T-cell (primary cell): ENCODE data around the gene OR4F6. TPM values are rescaled to one million over a fixed set of nuclear protein-coding genes. Genes with fewer than 3 reads are reported as not detected.
"Not testable (repeated sequence)": the region's sequence is repeated elsewhere in the genome, so short reads cannot be mapped to it uniquely, and the experiment has no call there.

ENCODE experiments used
- ATAC-seq, 4 experiments: fragments of 200-7000 bp in 3 of 4; fragments of 150-1000 bp in 1 of 4; cut with Tn5 transposase; replicated peaks in 1 of 4; 1 replicate in 3 of 4; 2 replicates in 1 of 4; pipeline ENCODE4 v1.10.0; 2021; ENCODE audit warnings: moderate library complexity in 3 of 4, mild to moderate bottlenecking in 2 of 4, moderate number of reproducible peaks in 1 of 4
- CTCF ChIA-PET, 2 donors: fragments of 300-600 bp; sonication (Branson Sonifier 250); formaldehyde crosslinking; loops; one replicate each; lab custom pipeline; 2022; ENCODE audit warnings: antibody characterized with exemption in 2 of 2; lab: Charles Lee
- POLR2A ChIA-PET, 2 donors: fragments of 300-600 bp; sonication (Branson Sonifier 250); formaldehyde crosslinking; loops; one replicate each; lab custom pipeline; 2022; ENCODE audit warnings: antibody characterized with exemption in 2 of 2; lab: Charles Lee
- DNase-seq, 35 experiments: peaks; one replicate each; pipeline versions ENCODE4 v3.0.0 to v3.0.0-alpha.2; 2013 to 2023
- H3K27ac ChIP-seq: one replicate; pipeline ENCODE4 v1.5.1; 2013; ENCODE audit warnings: low read length
- H3K27me3 ChIP-seq, 2 experiments: replicated peaks in 1 of 2; 1 replicate in 1 of 2; 2 replicates in 1 of 2; pipeline versions ENCODE4 v1.6.1 to v1.7.0; 2013; ENCODE audit warnings: low read length in 1 of 2, mixed read lengths in 1 of 2; ENCODE audit not compliant: control insufficient read depth in 2 of 2, insufficient read depth in 2 of 2; ENCODE audit errors: extremely low read depth in 1 of 2
- H3K36me3 ChIP-seq, 2 donors: 1 replicate in 1 of 2; 2 replicates in 1 of 2; pipeline versions ENCODE4 v1.6.1 to v1.7.0; 2013; ENCODE audit warnings: low read length in 1 of 2; ENCODE audit not compliant: control insufficient read depth in 2 of 2, insufficient read depth in 1 of 2; ENCODE audit errors: extremely low read depth in 1 of 2
- H3K4me1 ChIP-seq, 2 experiments: 1 replicate in 1 of 2; 2 replicates in 1 of 2; pipeline versions ENCODE4 v1.6.1 to v1.7.0; 2013; ENCODE audit warnings: low read length in 2 of 2, mixed read lengths in 1 of 2; ENCODE audit not compliant: insufficient read depth in 2 of 2, control insufficient read depth in 1 of 2; ENCODE audit errors: extremely low read depth in 1 of 2
- H3K4me3 ChIP-seq, 2 donors: 1 replicate in 1 of 2; 2 replicates in 1 of 2; pipeline versions ENCODE4 v1.5.1 to v1.7.0; 2013; ENCODE audit warnings: mild to moderate bottlenecking in 2 of 2, low read length in 1 of 2, moderate library complexity in 1 of 2; ENCODE audit not compliant: control insufficient read depth in 1 of 2; ENCODE audit errors: extremely low read depth in 1 of 2
- H3K9me3 ChIP-seq: 2 replicates; pipeline ENCODE4 v1.7.0; 2013
- H3K27ac Mint-ChIP-seq, 2 donors: one replicate each; pipeline ENCODE4 v1.8.0; 2020 to 2021; ENCODE audit warnings: mild to moderate bottlenecking in 2 of 2, mixed read lengths in 2 of 2
- H3K27me3 Mint-ChIP-seq, 2 donors: one replicate each; pipeline ENCODE4 v1.8.0; 2021 to 2022; ENCODE audit warnings: mixed read lengths in 2 of 2
- H3K36me3 Mint-ChIP-seq: one replicate; pipeline ENCODE4 v1.8.0; 2021; ENCODE audit warnings: mixed read lengths
- H3K4me1 Mint-ChIP-seq, 3 donors: one replicate each; pipeline ENCODE4 v1.8.0; 2020 to 2022; ENCODE audit warnings: mixed read lengths in 3 of 3, mild to moderate bottlenecking in 1 of 3
- H3K4me3 Mint-ChIP-seq, 3 donors: one replicate each; pipeline ENCODE4 v1.8.0; 2020 to 2022; ENCODE audit warnings: mild to moderate bottlenecking in 3 of 3, mixed read lengths in 3 of 3, moderate library complexity in 3 of 3
- H3K9me3 Mint-ChIP-seq, 3 donors: one replicate each; pipeline ENCODE4 v1.8.0; 2020 to 2022; ENCODE audit warnings: mixed read lengths in 3 of 3
- WGBS: methylation state at CpG from one replicate; pipeline ENCODE4 v1.1.5; 2013; ENCODE audit warnings: missing lambda C conversion rate; ENCODE audit not compliant: insufficient coverage; 5-methylcytosine and 5-hydroxymethylcytosine counted together
- total RNA-seq, 35 experiments: library from RNA in 6 of 35; stranded (reverse) in 6 of 35; fragments of 120-200 nt in 1 of 35; gene quantifications; one replicate each; pipeline versions ENCODE4 v1.2.1 to v1.2.4 and lab custom pipeline; 2013 to 2026

OR4F6 gene
- total RNA-seq (not detected), total RNA-seq (lab: John Stamatoyannopoulos, UW) (0 to 0.09 (median 0) reads per million in 29 experiments)
- total RNA-seq (2013) = not detected

GRCh38 chr15:101803209-101803608 is at the start of gene OR4F6:
Gene OR4F6, plus strand, starts transcription at chr15:101803509. Its CDS starts 2,211 bp downstream, at chr15:101805720.
- Histone ChIP-seq H3K4me1 (no peaks in the 10 kb centered on the region), H3K27ac (no peak within 1 kb of the TSS), H3K4me3 (no peak within 1 kb of the TSS), H3K36me3 (no peaks in the 10 kb centered on the region), H3K27me3 (no peaks in the 10 kb centered on the region), H3K9me3 (no peaks in the 10 kb centered on the region)
- H3K36me3 Mint-ChIP-seq = no peaks in the 10 kb centered on the region
- no peak for DNase-seq
- no peak within 1 kb of the TSS for H3K27ac Mint-ChIP-seq
- H3K9me3 Mint-ChIP-seq = no peaks in the 10 kb centered on the region
- ChIA-PET CTCF (no interaction called here), POLR2A (no interaction called here)
- 79% methylated on average over 2 of the region's 2 CpGs for WGBS
- peaks cover 26 to 30% of the 10 kb centered on the region in 2 donors for H3K27me3 Mint-ChIP-seq
- no peak for ATAC-seq
- H3K4me1 Mint-ChIP-seq = no peaks in the 10 kb centered on the region
- H3K4me3 Mint-ChIP-seq = no peak within 1 kb of the TSS

GRCh38 chr15:101764669-101765339 is 38.5 kb upstream of the OR4F6 start:
- H3K27ac ChIP-seq, H3K27me3 ChIP-seq, DNase-seq, H3K4me3 Mint-ChIP-seq, H3K9me3 Mint-ChIP-seq, H3K36me3 ChIP-seq, H3K4me1 Mint-ChIP-seq, H3K9me3 ChIP-seq, H3K27ac Mint-ChIP-seq, H3K4me3 ChIP-seq, H3K36me3 Mint-ChIP-seq, CTCF ChIA-PET, ATAC-seq, H3K27me3 Mint-ChIP-seq, POLR2A ChIA-PET, H3K4me1 ChIP-seq: not testable (repeated sequence)
- 93% methylated on average over 15 of the region's 23 CpGs for WGBS

DNA sequence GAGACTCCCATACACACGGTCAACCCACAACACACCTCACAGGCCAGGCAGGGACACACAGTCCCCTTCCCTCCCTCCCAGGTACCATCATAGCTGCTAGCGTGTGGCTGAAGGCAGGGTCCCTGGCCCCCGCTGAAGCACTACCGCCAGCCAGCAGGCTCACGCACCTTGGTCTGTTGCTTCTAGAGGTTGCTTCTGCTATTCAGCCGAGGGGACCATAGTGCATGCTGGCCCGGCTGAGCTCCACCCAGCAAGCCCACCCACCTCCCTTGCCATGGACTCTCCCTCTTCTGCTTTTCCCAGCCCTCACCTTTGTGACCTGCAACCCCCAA is 38.0 kb upstream of the OR4F6 start:
- POLR2A ChIA-PET, H3K4me1 Mint-ChIP-seq, H3K27me3 Mint-ChIP-seq, H3K4me1 ChIP-seq, H3K27me3 ChIP-seq, H3K36me3 Mint-ChIP-seq, CTCF ChIA-PET, H3K9me3 Mint-ChIP-seq, H3K27ac ChIP-seq, DNase-seq, H3K36me3 ChIP-seq, H3K27ac Mint-ChIP-seq, H3K4me3 ChIP-seq, H3K9me3 ChIP-seq, H3K4me3 Mint-ChIP-seq, ATAC-seq: not testable (repeated sequence)
- WGBS = 93% methylated on average over 7 of the region's 7 CpGs

DNA sequence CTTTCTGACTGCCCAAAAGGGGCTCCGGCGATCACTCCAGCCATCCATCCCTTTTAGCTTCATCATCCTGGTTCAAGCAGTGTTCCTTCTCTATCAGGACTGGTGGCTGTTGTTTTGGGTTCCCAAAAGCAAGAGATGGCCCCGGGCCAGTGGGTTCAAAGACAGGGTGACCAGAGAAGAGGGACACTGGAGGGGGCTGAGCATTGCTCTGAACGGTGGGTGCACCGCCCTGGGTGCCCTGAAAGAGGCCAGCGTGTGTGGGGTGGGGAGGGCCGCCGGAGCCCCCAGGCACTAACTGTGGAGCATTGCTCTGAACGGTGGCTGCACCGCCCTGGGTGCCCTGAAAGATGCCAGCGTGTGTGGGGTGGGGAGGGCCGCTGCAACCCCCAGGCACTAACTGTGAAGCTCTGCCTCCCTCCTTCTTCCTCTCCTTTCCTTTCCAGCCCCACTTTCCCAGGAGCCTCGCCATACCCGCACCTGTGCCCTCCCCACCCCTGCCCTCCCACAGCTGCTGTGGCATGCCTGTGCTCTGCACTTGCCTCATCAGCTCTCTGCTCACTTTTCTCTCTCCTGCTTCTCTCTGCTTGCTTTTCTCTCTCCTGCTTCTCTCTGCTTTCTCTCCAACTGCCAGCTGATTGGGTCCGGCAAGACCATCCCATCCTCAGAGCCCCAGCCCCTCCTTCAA is 37.4 kb upstream of the OR4F6 start:
- Histone ChIP-seq H3K27me3 (no peaks in the 10 kb centered on the region), H3K9me3 (no peaks in the 10 kb centered on the region), H3K4me3 (no peak overlapping the region), H3K27ac (no peak overlapping the region), H3K36me3 (no peaks in the 10 kb centered on the region), H3K4me1 (no peaks in the 10 kb centered on the region)
- peaks cover 3% of the 10 kb centered on the region for H3K36me3 Mint-ChIP-seq
- POLR2A ChIA-PET = no interaction called here
- no peak overlapping the region for H3K27ac Mint-ChIP-seq
- ATAC-seq (no peak), DNase-seq (no peak)
- H3K9me3 Mint-ChIP-seq = no peaks in the 10 kb centered on the region
- no peaks in the 10 kb centered on the region for H3K27me3 Mint-ChIP-seq
- WGBS = 83% methylated on average over 6 of the region's 15 CpGs
- no peaks in the 10 kb centered on the region for H3K4me1 Mint-ChIP-seq
- no peak overlapping the region for H3K4me3 Mint-ChIP-seq
- CTCF ChIA-PET = interaction anchor here in 1 of 2 donors (0.7 kb wide), 1 partner anchor 38 kb away, joined by 4 read pairs; no protein-coding TSS in a partner anchor

DNA sequence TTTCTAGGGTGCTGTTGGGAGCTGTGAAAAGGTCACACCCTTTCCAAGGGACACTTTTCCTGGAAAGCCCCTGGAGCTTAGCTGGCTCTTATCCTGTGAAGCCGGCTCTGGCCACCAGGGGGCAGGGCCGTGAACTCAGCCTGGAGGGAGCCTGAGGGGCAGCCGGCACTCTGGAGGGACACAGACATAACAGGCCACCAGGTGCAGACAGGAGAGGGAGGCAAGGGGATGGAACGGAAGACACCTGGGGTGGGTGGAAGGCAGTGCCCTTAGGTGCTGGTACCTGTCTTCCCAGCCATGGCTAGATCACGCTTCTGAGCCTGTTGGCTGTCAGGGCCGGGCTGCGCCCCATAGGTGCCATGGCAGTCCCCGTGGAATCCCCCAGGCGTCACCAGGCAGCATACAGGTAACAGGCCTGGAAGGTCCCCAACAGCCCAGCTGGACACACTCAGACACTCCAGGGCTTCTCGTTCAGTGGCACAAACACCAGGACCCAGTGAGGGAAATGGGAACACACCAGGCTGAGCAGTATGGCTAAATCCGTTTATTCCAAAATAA is 36.1 kb upstream of the OR4F6 start:
- H3K4me3 ChIP-seq, ATAC-seq, H3K27ac Mint-ChIP-seq, H3K4me1 Mint-ChIP-seq, CTCF ChIA-PET, H3K27me3 Mint-ChIP-seq, H3K36me3 ChIP-seq, H3K4me3 Mint-ChIP-seq, H3K27me3 ChIP-seq, H3K36me3 Mint-ChIP-seq, H3K27ac ChIP-seq, H3K9me3 Mint-ChIP-seq, DNase-seq, H3K9me3 ChIP-seq, POLR2A ChIA-PET, H3K4me1 ChIP-seq: not testable (repeated sequence)
- 85% methylated on average over 7 of the region's 11 CpGs for WGBS

DNA sequence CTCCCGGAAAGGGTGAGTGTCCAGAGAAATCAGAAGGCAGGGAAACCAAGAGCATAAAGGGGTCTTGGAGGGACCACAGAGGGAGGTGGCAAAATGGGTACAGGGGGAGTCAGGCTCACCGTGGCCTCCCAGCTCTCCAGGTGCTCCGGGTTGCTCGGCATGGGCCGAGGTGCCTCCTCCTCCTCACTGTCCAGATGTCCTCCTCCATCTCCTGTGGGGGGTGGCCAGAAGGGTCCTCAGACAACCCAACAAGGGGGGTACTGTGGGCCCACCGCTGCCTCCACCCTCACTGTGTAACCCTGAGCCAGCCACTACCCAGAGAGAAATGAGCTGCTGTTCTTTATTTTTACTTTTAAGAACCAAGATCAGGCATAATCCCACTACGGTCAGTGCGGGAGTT is 30.4 kb upstream of the OR4F6 start:
- peaks cover 4% of the 10 kb centered on the region for H3K36me3 Mint-ChIP-seq
- WGBS = 92% methylated on average over 3 of the region's 8 CpGs
- DNase-seq (no peak), ATAC-seq (no peak)
- POLR2A ChIA-PET = no interaction called here
- Histone ChIP-seq H3K9me3 (no peaks in the 10 kb centered on the region), H3K4me1 (no peaks in the 10 kb centered on the region), H3K27ac (no peak overlapping the region), H3K4me3 (no peak overlapping the region), H3K27me3 (peaks cover 0 to 4% of the 10 kb centered on the region in 2 experiments), H3K36me3 (no peaks in the 10 kb centered on the region)
- no peaks in the 10 kb centered on the region for H3K4me1 Mint-ChIP-seq
- H3K4me3 Mint-ChIP-seq = no peak overlapping the region
- H3K27me3 Mint-ChIP-seq = no peaks in the 10 kb centered on the region
- CTCF ChIA-PET = no interaction called here
- no peak overlapping the region for H3K27ac Mint-ChIP-seq
- no peaks in the 10 kb centered on the region for H3K9me3 Mint-ChIP-seq
